HG02870 (cell line): ENCODE data around the gene ATP6V0C.
"Not testable (repeated sequence)": the region's sequence is repeated elsewhere in the genome, so short reads cannot be mapped to it uniquely, and the experiment has no call there.

ENCODE experiments used
- ATAC-seq: cut with Tn5 transposase; IDR thresholded peaks from one replicate; pipeline ENCODE4 v1.9.1; 2021; ENCODE audit warnings: mild to moderate bottlenecking, moderate library complexity; ENCODE audit not compliant: unreplicated experiment

Gene ATP6V0C

GRCh38 chr16:2474877-2475412, 38.8 kb upstream of the ATP6V0C start, which contains the start of gene TBC1D24:
Gene TBC1D24, plus strand, starts transcription at chr16:2475127. Its CDS starts 21,022 bp downstream, at chr16:2496149.
- no peak for ATAC-seq

DNA sequence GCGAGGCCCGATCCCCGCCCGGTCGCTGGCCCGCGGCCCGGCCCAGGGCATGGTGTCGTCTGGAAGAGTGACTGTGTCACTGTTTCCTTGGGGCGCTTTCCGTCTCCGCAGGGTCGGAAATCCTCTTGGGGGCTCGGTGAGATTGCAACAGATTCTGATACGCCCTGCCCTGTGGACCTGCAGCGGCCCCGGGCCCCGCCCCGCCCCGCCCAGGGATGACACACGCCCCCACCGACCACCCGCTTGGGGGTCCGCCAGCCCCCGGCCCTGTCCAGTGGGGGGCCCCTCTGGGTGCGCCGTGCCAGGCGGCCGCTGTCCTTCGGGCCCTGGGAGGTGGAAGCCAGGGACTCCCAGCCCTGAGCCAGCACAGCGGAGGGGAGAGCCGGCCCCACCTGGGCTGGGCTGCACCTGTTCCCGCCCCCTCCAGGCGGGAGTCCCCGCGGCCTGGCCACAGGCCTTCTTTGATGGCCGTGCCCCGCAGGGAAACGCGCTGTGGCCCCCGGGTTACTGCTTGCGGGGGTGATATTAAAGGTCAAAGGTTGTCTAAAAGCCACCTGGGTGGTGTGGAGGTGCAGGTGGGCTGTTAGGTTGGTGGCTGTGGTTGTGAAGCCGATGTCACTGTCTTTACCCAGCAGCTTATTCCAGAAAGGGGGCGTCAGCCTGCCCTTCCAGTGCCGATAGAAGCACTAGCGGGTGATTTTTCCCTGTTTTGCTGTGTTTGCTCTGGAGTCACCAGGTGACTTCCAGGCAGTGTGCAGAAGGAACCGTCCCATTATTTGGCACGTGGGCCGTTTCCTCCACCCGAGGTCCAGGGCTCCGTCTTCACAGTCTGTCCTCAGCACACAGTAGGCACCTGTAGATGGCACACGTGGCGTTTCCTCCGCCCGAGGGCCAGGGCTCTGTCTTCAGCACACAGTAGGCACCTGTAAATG, 38.1 kb upstream of the ATP6V0C start:
- no peak for ATAC-seq

DNA sequence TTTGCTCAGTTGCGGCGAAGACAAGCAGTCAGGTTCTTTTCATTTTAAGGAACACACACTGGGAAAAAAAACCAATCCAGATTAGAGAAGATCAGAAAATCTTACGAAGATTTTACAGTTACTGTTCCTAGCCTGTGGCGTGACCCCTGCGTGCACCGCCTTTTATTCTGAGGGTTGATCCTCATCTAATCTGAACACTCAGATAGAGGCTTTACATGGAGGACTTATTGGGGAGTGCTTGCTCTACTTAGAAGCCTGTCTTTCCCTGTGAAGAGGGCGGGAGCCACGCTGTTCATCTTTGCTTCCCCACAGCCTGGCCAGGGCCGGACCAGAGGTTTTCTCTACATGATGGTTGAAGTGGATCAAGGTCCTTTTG, 37.4 kb upstream of the ATP6V0C start:
- ATAC-seq: no peak

DNA sequence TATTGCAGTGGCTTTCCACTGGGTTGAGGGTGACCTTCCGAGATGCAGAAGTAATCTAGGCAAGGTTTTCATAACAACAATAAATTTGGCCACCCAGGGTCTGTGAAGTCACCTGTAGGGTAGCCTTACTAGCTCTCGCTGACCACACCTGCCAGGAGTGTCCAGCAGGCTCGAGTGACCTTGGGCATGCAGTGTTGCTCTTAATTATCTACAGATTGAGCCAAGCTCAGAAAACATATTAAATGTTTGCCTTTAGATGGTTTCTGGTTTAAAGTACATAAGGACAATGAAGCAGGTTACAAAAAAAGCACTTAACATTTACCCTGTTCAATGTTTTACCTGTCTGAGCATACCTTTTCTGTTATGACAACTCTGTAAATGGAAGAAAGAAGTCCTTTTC, 37.0 kb upstream of the ATP6V0C start:
- ATAC-seq: no peak

GRCh38 chr16:2477327-2477726, 36.4 kb upstream of the ATP6V0C start:
- ATAC-seq: no peak

- no peak for ATAC-seq
These were observed 35.5 kb upstream of the ATP6V0C start for GRCh38 chr16:2478279-2478678.

DNA sequence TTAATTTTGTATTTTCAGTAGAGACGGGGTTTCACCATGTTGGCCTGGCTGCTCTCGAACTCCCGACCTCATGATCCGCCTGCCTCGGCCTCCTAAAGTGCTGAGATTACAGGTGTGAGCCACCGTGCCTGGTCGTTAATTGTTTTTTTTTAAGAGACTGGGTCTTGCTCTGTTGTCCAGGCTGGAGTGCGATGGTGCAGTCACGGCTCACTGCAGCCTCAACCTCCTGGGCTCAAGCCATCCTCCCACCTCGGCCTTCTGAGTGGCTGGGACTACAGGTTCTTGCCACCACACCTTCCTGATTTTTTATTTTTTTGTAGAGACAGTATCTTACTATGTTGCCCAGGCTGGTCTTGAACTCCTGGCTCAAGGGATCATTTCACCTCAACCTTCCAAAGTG, 33.8 kb upstream of the ATP6V0C start:
- not testable (repeated sequence) for ATAC-seq

- ATAC-seq: no peak
These were observed 32.8 kb upstream of the ATP6V0C start for GRCh38 chr16:2480948-2481347.

- no peak for ATAC-seq
These were observed 32.1 kb upstream of the ATP6V0C start for GRCh38 chr16:2481676-2482075.

DNA sequence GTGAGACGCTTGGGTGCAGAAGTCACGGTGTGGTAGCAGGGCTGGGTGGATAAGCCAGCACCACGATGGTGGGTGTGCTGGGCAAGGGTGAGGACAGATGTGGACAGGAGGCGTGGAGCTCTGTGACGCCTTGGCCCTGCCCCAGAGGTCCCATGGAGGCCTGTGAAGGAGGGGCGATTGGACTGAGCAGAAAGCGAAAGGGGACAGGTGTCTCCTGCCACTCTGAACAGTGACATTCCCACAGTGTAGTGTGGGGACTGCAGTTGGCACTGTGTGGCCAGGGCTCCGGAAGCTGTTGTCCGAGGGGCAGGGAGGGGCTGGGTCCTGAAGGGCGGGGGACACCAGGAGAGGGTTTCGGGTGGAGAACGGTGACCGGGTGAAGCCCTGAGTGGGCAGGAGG, 31.5 kb upstream of the ATP6V0C start:
- ATAC-seq: no peak

GRCh38 chr16:2482708-2483534, 30.8 kb upstream of the ATP6V0C start:
- ATAC-seq: no peak

- ATAC-seq: no peak
These were observed 29.5 kb upstream of the ATP6V0C start for GRCh38 chr16:2483939-2484897.

- ATAC-seq: no peak
These were observed 28.7 kb upstream of the ATP6V0C start for GRCh38 chr16:2484898-2485508.

DNA sequence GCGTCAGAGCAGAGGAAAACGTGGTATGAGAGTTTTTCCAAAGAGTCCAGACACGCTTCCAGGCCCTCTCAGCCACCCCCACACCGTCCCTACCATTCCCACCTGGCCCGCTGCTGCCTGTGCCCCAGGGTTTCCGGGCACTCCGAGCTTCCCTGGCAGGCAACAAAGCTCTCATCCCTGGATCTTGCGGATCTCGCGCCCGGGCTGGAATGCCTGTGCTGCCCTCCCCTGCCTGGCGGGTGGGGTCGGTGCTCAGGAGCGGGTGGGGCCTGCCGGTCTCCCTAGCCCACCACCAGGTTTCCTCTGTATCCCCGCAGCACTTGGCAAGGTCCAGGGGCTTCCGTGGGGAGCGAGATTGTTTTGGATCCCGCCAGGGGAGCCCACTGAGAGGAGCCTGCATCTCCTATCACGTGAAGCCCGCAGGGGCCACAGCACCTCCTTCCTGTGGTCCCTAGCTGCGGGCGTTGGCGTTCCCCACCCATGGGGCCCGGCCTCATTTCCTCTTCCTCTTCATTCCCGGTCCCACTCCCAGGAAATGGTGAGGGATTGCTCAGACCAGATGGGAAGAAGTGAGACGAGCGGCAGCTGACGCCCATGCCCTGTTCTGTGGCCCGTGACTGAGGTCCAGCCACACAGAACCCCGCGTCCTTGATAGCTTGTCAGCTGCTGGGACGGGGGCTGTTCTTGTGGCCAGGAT, 27.8 kb upstream of the ATP6V0C start:
- no peak for ATAC-seq

- no peak for ATAC-seq
These were observed 26.9 kb upstream of the ATP6V0C start for GRCh38 chr16:2486645-2487516.

DNA sequence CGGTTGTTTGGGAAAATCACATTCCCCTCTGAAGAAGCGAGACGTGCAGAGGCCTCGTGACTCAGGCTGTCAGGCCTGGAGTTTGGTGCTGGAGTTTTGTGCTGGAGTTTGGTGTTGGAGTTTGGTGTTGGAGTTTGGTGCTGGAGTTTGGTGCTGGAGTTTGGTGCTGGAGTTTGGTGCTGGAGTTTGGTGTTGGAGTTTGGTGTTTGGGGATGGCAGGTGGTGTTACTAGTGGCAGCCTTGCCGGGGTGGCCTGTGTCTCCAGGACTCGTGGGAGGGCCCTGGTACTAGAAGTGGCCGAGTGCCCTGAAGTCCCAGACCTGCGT, 26.3 kb upstream of the ATP6V0C start:
- no peak for ATAC-seq

DNA sequence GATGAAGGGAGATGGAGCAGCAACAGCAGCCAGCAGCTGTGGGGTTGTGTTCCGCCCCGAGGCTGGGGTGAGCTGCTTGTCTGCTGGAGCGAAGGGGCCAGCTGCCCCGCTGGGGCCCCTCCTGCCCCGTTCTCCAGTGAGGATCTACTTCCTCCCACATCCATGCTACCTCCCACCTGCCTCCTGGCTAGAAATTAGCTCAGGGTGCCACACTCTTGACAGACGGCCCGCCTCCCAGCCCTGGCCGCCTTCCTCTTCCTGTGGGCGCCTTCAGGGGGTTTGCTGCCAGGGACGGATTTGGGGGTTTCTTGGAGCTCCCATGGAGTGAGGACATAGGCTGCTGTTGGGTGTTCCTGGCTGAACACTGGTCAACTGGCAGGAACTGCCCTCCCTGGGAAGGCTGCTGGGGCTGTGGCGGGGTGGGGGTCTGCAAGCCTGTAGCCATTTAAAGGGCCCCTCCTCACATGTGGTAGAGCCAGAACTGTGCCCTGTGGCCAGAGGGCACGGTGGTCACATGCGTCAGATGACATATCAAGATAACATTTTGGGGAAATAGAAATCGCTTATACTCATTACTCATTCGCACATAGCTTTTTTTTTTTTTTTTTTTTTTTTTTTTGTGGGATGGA, 25.7 kb upstream of the ATP6V0C start:
- ATAC-seq: no peak

DNA sequence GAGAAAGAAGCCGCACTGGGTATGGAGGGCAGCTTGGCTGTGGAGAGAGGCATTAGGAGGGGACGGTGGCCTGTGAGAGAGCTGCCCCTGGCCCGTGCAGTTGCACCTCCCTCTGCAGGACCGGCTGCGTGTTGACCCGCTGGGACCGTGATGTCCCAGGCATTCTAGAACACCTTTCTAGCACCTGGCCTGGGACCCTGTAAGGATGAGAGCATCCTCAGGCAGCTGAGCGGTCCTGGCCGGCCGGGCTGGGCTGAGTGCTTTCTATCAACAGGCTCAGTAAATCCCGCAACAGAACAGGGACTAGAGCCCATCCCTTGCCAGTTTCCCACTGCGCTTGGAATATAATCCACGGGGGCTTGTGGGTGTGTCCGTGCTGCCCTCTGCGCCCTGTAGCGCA, 24.2 kb upstream of the ATP6V0C start:
- no peak for ATAC-seq
